OCI-M1 (cell line): ENCODE data around the gene TMTC1.

Experiments used
- DNase-seq: peaks from one replicate; lab custom pipeline; 2025; lab: John Stamatoyannopoulos, UW

TMTC1 gene

DNA sequence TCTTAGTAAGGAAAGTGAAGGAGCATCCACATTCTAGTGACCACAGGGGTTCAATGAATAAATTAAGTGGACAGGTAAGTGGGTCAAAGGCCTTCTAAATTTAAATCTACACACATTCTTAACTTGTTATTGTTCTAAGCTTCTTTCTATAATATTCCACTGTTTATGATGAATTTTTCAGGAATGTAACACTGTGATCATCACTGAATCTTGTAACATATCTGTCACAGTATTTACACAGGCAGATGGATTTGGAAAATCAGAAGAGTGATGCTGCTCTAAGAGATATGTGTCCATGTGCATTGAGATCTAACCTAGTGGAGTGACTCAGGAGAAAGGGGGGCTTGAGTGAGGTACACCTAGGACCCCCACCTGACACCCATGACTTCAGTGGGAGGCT lies 170.8 kb downstream of the TMTC1 start:
- no peak for DNase-seq

DNA sequence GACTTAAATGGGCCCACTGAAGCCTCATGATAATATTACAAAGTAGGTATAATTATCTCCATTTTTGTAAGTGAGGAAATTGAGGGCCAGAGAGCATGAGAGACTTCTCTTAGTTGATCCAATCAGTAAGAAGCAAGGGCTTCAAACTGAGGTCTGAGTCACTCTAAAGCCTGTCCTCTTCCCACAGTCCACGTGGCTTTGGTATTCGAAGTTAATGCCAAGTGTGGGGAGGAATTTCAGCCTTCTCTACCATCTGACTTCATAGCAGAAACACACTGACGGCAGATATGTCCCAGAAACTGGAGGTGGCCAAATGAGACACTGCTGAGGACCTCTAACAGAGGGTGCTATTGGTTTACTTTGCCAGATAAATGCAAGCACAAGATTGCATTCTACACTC lies 171.8 kb downstream of the TMTC1 start:
- no peak for DNase-seq

DNA sequence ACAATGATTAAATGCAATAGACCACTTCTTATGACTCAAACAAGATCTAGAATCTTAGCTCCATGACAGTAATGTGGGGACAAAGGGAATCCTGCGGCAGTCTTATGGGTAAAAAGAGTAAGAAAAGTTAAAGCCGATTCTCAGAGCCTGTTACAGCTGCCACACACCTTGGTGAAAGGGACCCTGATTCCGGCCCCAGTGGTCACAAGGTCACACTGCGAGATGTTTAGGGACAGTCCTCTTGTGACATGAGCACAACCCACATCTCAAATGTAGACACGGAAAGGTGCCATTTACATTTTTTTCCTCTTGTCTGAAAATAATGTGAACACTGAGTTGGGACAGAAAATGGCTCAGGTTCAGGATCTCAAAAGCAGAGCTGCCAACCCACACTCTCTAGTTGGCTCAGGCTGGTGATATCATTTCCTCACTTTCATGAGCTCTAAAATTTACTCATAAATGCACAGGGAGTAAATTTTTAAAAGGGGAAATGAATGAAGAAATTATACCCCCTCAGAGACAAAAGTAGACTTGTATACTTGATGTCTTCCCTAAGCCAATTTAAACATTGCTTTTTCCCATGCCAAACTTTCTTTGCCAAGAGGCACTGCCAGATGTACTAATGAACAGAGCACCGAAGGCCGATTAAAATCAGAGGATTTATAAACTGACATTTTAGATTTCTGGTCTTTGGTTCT lies 173.1 kb downstream of the TMTC1 start:
- DNase-seq = no peak

DNA sequence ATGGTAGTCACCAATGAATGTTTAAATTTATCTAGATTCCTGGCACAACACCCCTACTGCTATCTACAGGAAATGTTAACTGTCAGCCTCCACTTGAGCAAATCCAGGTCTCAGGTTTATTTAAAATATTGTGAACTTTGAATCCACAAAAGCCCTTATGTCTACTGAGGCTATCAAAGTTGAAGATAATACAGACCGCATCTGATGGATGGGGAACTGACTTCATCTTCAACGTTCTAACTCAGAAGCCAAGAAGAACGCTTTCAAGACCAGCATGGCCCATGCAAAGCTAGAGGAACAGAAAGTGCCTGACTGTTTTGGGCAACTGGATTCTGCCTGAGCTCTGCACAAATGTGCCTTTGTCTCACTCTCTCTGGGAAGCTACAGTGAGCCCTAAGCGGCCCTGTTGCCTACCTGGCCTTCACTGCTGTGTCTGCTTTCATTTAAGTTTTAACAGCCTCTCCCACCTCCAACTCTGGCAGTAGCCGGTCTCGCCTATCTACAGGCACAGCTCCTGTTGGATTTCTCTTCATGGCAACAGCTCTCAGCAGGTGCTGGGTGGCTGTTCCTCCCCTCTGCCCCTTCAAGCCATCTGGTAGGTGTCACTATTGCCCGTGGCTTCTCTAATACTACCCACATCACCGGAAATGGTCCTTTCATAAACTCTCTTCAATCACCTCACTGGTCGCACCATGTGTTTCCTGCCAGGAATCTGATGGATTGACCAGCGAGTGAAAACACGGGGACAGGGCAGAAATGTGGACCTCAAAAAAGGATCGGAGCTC lies 174.1 kb downstream of the TMTC1 start:
- DNase-seq = no peak

DNA sequence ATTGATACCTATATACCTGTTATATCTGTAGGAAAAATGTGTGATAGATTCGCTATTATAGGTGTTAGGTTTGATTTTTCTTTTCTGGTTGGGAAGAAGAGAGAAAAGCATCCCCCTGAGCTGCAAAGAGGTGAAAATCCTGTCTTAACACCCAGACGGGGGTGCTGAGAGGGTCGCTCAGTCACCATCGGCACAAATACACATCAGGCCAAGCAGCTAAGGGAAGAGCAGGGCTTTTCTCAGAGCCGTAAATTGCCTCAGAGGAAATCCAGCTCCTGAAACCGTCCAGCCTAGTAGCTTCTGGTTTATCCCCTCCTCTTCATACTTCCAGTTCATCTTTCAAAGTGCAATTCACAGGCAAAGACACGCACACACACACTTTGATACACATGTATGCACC lies 175.2 kb downstream of the TMTC1 start:
- no peak for DNase-seq

DNA sequence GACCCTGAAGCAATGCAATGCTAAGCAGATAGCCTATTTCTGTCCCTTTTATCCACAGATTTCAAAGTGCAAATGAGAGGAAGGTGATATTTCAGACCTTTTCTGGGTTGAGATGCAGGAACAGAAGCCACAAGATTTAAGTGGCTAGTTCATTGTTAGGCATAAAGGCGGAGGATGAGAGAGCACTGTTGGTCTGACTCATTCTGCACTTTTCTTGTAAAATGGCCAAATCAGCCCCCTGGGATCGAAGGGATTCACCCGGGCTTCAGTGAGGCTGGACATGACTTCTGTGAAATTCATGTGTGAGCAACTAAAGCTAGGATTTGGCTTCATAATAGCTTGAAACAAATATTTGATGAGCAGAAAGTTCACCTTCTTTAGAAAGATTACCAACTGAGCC lies 184.4 kb downstream of the TMTC1 start:
- no peak for DNase-seq

DNA sequence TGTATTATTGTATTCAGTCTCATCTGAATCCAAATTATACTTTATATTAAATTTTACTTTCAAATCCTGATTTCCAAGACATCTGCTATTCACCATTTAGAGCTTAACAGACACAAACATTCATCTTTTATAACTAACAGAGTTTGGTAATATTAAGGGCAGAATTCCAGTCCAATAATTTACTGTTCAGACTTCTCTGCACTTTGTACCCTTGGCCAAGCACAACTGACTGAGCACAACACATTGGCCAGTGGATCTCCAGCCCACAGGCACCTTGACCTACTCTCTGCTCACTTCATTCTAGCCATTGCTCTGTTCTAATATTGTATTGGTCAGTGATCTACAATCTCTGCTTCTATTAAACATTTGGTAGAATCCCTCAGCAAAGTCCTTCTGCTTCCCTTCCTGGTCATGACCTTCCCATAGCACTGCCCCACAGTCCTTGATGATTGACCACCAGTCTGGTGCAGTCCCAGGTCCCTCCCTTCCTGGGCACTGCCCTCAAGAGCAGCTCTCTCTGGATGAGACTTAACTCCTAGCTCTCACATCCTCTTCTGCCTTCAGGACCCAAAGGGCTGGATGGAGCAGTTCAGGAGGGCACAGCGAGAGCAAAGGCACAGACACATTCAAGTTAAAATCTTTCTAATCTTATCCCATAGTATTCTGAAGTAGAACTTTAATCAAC lies 188.5 kb downstream of the TMTC1 start:
- DNase-seq = no peak

DNA sequence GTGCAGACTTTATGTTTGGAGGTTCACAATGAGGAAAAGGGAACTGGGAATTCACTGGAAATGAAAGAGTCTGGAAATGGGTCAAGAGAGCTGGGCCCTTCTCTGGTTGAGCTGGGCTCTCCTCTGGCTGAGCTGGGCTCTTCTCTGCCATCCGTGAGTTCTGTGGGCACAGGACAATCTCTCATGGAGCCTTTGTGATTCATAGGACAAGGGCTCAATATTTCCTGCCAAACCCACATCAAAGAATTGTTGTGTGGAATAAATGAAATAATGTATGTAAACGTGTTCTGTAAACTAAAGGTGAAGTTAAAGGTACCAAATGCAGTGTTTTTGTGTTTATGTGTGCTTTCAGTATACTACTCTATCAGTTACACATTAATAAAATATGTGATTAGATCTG lies 190.7 kb downstream of the TMTC1 start:
- no peak for DNase-seq

DNA sequence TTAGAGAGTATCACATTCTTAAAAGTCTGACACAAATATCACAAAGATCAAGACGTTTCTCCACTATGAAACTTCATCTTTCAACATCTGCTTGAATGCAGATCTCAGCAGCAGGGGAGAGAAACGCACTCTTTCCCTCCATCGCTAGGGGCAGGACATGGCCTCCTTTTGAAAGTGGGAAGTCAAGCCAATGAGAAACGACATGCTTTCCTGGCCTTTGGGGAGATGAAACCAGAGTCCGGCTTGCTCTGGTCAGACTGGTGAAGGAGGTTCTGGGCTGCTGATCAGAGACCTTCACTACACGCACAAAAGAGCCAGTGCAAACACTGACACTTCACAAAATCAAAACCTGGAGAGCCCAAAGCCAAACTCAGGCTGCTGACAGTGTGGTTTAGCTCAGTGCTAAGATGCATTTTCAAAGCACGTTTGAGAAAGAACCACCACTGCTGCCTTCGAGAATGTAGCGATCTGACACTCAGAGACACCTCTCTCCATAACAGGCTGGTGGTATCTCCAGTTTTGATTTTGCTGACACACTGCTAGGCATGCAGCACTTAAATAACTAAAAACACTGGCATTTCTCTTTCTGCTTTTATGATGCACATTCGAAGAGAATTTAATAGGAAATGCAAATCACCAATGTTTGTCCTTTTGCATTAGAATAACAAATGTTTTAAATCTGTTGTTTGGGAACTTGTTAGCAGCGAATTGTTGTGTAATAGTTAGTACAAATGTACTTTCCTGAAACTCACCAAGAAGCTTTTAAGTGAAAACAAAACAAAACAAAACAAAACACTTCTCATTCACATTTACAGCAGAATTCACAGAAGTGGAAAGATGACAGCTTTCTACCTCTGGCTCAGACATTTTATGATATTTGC lies 192.4 kb downstream of the TMTC1 start:
- DNase-seq = peak; percentile 53

DNA sequence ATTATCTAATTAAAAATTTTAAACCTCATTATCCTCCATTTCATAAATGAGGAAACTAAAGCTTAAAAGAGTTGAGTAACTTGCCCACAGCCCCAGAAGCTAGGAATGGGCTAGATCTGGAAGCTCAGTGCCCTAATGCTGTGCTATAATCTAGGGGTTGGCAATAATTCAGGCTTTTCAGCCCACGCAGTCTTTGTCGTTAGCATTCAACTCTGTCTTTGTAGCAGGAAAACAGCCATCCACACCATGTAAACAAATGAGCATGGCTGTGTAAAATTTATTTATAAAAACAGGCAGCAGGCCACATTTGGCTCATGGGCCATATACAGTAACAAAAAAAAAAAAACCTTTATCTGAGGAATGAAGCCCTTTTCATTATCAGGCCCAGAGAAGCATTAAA lies 193.9 kb downstream of the TMTC1 start:
- DNase-seq = no peak

DNA sequence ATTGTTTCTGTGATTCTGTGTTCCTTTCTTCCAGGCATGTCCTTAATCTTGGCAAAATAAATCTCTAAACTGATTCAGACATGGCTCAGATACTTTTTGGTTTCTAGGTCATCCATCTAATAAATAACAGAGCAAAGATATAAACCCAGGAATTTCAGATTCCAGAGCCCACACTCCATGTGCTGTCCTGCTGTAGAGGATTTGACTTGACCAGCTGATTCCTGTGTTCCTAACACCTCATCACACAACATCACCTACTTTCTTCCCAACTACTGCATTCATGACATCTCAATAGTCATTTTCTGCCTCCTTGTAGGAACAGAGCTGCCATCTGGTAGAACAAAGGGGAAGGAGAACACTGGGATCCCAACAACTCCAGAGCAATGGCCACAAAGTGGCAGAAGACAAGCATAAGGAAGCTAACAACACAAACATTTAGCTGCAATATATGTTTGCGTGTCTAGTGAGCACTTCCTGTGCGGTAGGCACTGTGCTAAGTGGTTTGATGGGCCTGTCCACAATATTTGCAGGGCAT lies 194.4 kb downstream of the TMTC1 start:
- no peak for DNase-seq

DNA sequence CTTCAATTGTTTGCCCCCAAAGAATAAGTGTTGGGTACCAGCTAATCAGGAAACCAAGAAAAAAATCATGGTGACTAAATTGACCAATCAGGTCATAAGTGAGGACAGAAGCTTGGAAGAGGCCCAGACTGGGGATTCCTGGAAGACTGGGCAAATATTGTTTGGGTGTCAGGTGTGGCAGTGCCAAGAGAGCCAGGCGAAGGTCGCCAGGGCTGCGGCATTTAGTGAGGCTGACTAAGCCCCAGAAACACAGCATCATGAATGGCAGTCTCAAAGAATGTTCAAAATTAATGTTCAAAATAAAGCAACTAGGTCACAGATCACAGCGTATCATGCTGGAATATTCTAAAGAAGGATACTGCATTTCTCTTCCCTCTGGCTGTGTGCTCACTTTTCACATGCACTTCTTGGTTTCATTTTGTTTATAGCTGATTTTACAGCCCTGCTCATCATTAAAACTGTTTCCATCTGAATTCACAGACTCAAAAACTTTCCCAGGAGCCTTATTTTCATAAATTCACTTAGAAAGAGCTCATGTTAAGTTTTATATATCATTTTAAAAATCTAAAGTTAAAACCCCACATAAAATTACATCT lies 201.0 kb downstream of the TMTC1 start:
- no peak for DNase-seq

DNA sequence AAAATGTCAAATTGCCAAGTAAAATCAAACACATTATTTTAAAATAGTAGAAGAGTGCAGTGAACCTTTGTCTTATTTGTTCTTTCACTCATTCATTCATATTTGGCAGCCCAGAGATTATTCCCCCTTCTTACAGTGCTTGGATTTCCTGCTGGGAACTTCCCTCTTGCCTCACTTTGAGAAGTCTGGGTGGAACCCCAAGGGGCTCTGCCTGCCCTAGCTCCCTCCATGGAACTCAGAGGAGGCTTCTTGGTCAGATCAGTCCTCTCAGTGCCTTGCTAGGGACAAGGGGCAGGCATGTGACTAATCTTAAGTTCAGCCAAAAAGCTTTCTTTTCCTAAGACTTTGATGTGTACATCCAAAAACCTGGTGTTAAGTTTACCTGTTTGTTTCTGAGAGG lies 201.6 kb downstream of the TMTC1 start:
- DNase-seq = no peak

DNA sequence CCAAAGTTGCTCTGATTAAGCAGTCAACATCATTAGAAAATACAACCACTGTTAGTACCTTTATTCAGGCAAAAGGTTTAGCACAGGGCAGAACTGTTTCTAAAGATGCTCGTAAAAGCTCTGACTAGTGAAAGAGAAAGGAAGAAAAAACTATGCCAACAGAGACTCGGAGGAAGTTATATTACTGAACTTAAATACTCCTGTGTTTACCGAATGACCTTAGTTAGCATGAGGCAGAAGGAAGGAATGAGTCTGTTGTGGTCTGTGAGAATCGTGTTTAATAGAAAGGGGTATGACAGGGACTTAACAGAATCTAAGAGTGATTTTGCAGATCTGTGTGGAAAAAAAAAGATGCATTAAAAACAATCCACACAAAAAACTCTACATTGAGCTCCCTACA lies 202.1 kb downstream of the TMTC1 start:
- no peak for DNase-seq

DNA sequence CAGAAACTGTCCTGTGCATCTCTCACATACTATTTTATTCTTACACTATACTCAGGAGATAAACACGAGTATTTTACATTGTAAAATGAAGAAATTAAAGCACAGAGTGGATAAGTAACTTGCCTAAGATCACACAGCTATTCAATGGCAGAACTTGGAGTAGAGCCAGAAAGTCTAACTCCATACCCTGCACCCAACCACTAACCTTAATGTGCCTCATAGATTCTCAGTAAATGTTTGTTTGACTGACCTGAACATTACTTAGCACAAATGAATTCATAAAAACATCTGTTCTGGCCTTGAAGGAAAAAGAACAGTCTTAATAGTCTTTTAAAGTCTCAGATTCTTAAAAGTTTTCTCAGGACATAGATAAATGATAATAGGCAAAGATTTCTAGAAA lies 202.8 kb downstream of the TMTC1 start:
- no peak for DNase-seq

DNA sequence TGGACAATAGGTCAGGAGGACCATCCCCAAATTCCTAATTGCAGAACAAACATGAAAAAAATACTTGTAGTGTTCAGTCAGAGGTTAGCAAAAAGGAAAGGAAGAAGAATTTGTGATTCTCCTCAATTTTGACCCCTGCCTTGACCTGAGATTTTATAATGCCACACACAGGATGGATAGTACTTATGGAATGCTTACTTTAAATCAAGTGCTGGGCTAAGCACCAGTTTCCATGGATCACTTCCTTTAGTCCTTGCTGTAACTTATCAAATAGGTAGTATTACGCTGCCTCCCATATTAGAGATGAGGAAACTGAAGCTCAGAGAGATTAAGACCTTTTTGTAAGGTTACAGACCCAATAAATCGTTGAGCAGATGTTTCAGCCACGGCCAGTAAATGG lies 205.0 kb downstream of the TMTC1 start:
- DNase-seq = no peak

DNA sequence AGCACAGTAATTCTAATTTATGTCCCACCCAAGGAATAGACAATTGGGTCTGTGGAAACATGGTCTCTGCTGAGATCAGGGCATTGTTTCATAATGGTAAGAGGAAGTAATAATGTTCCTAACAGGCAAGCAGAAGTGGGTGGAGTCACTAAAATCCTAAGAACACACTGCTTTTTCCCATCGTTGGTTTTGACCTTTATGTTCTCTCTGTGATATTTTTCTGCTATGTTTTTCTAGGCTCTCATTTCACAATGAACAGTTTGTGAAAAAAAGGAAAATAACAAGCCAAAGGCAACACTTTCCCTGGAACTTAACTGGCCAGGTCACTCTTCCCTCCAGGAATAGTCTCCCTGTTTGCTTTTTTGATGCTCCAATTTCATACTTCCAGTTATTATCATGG lies 205.7 kb downstream of the TMTC1 start:
- DNase-seq = peak; percentile 43

DNA sequence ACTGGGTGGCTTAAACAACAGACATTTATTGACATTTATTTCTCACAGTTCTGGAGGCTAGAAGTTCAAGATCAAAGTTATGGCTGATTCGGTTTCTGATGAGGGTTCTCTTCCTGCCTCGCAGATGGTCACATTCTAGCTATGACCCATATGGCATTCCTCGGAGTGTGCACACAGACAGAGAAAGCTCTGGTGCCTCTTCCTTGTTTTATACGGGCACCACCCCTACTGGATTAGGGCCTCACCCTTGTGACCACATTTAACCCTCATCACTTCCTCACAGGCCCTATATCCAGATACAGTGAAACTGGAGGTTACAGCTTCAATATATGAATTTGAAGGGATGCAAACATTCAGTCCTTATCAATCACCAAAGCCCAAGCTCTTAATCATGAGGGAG lies 209.2 kb downstream of the TMTC1 start:
- DNase-seq = no peak

DNA sequence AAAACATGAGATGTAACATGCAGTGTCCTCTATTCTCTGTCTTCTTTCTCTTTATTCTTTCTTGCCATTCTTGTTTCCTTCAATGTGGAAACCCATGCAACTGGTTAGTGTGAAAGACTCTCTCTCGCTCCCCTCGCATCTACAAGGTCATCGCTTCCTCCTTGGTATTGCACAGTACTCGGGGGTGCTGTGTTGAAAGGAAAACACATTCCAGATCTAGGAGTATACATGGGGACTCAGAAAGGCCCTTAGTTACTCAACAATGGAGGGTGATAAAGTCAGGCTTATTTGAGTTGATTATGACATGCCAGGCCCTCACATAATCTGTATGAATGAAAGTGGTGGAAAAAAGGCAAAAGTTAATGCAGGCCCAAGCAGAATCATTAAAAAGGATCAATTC lies 210.8 kb downstream of the TMTC1 start:
- no peak for DNase-seq

DNA sequence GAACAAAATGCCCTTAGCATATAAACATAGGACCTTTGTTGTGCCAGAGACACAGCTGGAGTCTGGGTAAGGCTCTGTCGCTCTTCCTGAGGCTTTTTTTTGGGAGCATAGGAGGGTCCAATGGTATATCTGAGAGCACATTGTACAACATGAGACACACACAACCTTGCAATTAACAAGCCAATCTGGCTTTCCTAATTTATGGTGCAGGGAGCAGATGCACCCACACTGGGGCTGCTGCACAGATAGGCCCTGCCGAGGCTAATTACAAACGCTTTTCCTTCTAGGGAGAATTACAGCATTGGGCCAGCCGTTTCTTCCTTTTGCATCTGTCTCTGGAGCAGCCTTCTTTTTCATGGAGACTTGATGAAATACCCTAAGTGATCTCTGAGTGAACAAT lies 211.3 kb downstream of the TMTC1 start:
- DNase-seq = no peak

DNA sequence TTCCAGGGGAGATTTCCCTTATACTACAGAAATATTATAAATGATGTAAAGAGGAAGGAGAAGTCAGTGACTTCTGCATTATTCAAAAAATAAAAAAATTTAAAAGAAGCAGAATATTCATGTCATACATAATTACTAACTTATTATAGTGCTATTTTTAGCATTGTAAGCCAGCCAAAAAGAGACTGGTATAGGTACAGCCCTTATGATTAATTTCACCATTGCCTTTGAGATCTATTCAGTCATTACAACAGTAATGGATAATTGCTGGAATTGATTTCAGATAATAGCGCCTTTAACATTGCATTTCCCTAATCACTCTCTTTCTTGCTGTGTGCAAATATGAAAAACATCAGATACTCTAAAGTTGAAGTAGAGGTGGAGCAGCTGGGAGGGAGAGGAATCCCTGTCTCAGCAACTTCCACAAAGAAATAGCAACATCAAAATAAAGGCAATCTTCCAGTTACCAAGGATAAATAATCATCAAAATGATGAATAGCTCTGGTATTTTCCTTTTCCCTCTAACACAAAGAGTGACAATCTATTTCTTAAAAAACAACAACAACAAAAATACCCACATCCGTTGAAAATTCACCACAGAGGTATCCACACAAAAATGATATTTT lies 214.5 kb downstream of the TMTC1 start:
- no peak for DNase-seq
